ENCODE results near the gene CCNL1. TPM values are rescaled to one million over a fixed set of nuclear protein-coding genes. Genes with fewer than 3 reads are reported as not detected.
"Not testable (repeated sequence)": the region's sequence is repeated elsewhere in the genome, so short reads cannot be mapped to it uniquely, and the experiment has no call there.

CCNL1 gene
- polyA plus RNA-seq, 1 experiment = 145 TPM

- Histone ChIP-seq H3K27me3 (ENCODE audit: control insufficient read depth, insufficient read depth, low read length) (peaks cover 2% of the 10 kb centered on the region), H3K27ac (ENCODE audit: low read depth, low read length) (no peak overlapping the region), H3K9me3 (ENCODE audit: control insufficient read depth, insufficient read depth, low read length) (no peaks in the 10 kb centered on the region), H3K4me3 (ENCODE audit: low read depth, low read length) (no peak overlapping the region)
- no peak for DNase-seq (ENCODE audit: low read depth, low spot score)
- TF ChIP-seq CTCF (IDR thresholded peaks at IDR 0.05; ENCODE audit: low read depth, low read length) = no peak
- ChIA-PET POLR2A (no interaction called here), CTCF (interaction anchor here (1.0 to 5.5 kb wide), 3 partner anchors 40 to 394 kb away, joined by 3 to 58 read pairs (median 3); no protein-coding TSS in a partner anchor)
These were observed 39.9 kb upstream of the CCNL1 start for GRCh38 chr3:157199841-157200240.

- POLR2A ChIA-PET = no interaction called here
- DNase-seq (ENCODE audit: low read depth, low spot score) = no peak
- Histone ChIP-seq H3K27ac (ENCODE audit: low read depth, low read length) (no peak overlapping the region), H3K9me3 (ENCODE audit: control insufficient read depth, insufficient read depth, low read length) (no peaks in the 10 kb centered on the region), H3K4me3 (ENCODE audit: low read depth, low read length) (no peak overlapping the region), H3K27me3 (ENCODE audit: control insufficient read depth, insufficient read depth, low read length) (peaks cover 2% of the 10 kb centered on the region)
- no peak for TF ChIP-seq CTCF (IDR thresholded peaks at IDR 0.05; ENCODE audit: low read depth, low read length)
- CTCF ChIA-PET = no interaction called here
These were observed 36.0 kb upstream of the CCNL1 start for GRCh38 chr3:157195965-157196364.

GRCh38 chr3:157191149-157191548 is 31.2 kb upstream of the CCNL1 start:
- CTCF ChIA-PET = interaction anchor here (0.6 kb wide), 1 partner anchor 254 kb away, joined by 3 read pairs; no protein-coding TSS in a partner anchor
- H3K27ac ChIP-seq (ENCODE audit: low read depth, low read length); H3K27me3 ChIP-seq (ENCODE audit: control insufficient read depth, insufficient read depth, low read length); H3K4me3 ChIP-seq (ENCODE audit: low read depth, low read length); DNase-seq (ENCODE audit: low read depth, low spot score); POLR2A ChIA-PET: not testable (repeated sequence)
- H3K9me3 ChIP-seq (ENCODE audit: control insufficient read depth, insufficient read depth, low read length) = peaks cover 12% of the 10 kb centered on the region

DNA sequence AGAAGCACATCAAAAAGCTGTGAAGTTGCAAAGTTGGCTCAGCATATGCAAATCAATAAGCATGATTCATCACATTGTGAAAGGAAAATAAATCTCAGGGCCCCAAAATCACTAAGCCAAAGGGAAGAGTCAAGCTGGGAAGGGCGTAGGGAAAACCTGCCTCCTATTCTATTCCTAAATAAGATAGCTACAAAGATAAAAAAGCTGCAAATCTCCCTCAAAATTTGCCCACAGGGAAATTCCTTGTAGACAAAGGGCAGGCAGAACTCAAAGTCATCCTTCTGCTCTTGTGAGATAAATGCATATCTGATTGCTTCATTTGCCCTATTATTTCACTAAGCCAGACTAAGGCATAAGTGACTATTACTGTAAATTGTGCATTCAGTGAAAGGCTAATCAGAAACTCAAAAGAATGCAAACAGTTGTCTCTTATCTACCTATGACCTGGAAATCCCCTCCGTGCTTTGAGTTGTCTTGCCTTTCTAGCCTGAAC is 30.5 kb upstream of the CCNL1 start:
- POLR2A ChIA-PET = no interaction called here
- Histone ChIP-seq H3K27ac (ENCODE audit: low read depth, low read length) (no peak overlapping the region), H3K27me3 (ENCODE audit: control insufficient read depth, insufficient read depth, low read length) (peaks cover under 1% of the 10 kb centered on the region), H3K9me3 (ENCODE audit: control insufficient read depth, insufficient read depth, low read length) (peaks cover 14% of the 10 kb centered on the region), H3K4me3 (ENCODE audit: low read depth, low read length) (no peak overlapping the region)
- no peak for DNase-seq (ENCODE audit: low read depth, low spot score)
- TF ChIP-seq CTCF (IDR thresholded peaks at IDR 0.05; ENCODE audit: low read depth, low read length) = no peak
- CTCF ChIA-PET = interaction anchor here (1.2 kb wide), 1 partner anchor 416 kb away, joined by 4 read pairs; no protein-coding TSS in a partner anchor

- peaks cover 14% of the 10 kb centered on the region for H3K9me3 ChIP-seq (ENCODE audit: control insufficient read depth, insufficient read depth, low read length)
- no peak for TF ChIP-seq CTCF (IDR thresholded peaks at IDR 0.05; ENCODE audit: low read depth, low read length)
- no peaks in the 10 kb centered on the region for H3K27me3 ChIP-seq (ENCODE audit: control insufficient read depth, insufficient read depth, low read length)
- H3K27ac ChIP-seq (ENCODE audit: low read depth, low read length) = no peak overlapping the region
- no peak overlapping the region for H3K4me3 ChIP-seq (ENCODE audit: low read depth, low read length)
- CTCF ChIA-PET = no interaction called here
- no peak for DNase-seq (ENCODE audit: low read depth, low spot score)
- POLR2A ChIA-PET = no interaction called here
These were observed 28.4 kb upstream of the CCNL1 start for GRCh38 chr3:157188391-157188790.
